HL-60 (cell line): ENCODE results near the gene MZF1.

ENCODE experiments used
- DNase-seq, 2 experiments: peaks; one replicate each; pipeline ENCODE4 v3.0.0-alpha.2; 2010 to 2020; ENCODE audit warnings: low read depth in 1 of 2, low spot score in 1 of 2
- H3K27ac ChIP-seq: fragments of 250-450 bp; sonication (Bioruptor Pico); replicated peaks from 2 replicates; pipeline ENCODE4 v1.5.1; 2020; ENCODE audit warnings: mild to moderate bottlenecking, moderate library complexity
- H3K27me3 ChIP-seq: fragments of 250-450 bp; sonication (Bioruptor Pico); 2 replicates; pipeline ENCODE4 v1.5.1; 2021; ENCODE audit warnings: mild to moderate bottlenecking, moderate library complexity; ENCODE audit not compliant: insufficient read depth, poor library complexity, severe bottlenecking
- H3K4me3 ChIP-seq: replicated peaks from 2 replicates; pipeline ENCODE4 v1.5.1; 2011; ENCODE audit warnings: mild to moderate bottlenecking, control low read depth, low read length; ENCODE audit not compliant: insufficient read depth
- GABPA ChIP-seq: IDR thresholded peaks from 2 replicates; pipeline ENCODE4 v1.6.1; 2012; ENCODE audit warnings: low read depth
- POLR2AphosphoS5 ChIP-seq: IDR thresholded peaks from 2 replicates; pipeline ENCODE4 v1.6.1; 2012; ENCODE audit warnings: low read depth
- SPI1 ChIP-seq: IDR thresholded peaks from 2 replicates; pipeline ENCODE4 v1.6.1; 2012; ENCODE audit warnings: low read depth, mild to moderate bottlenecking, borderline replicate concordance
- TF ChIP-seq, protein P1 (sequence below): IDR thresholded peaks from 2 replicates; pipeline ENCODE4 v1.6.1; 2012; ENCODE audit warnings: low read depth; ENCODE audit not compliant: insufficient replicate concordance
- TF ChIP-seq, protein P2 (sequence below): IDR thresholded peaks from one replicate; pipeline ENCODE4 v1.5.1; 2011; ENCODE audit warnings: low read length, control low read depth, inconsistent platforms; ENCODE audit not compliant: insufficient read depth

MZF1 gene

DNA sequence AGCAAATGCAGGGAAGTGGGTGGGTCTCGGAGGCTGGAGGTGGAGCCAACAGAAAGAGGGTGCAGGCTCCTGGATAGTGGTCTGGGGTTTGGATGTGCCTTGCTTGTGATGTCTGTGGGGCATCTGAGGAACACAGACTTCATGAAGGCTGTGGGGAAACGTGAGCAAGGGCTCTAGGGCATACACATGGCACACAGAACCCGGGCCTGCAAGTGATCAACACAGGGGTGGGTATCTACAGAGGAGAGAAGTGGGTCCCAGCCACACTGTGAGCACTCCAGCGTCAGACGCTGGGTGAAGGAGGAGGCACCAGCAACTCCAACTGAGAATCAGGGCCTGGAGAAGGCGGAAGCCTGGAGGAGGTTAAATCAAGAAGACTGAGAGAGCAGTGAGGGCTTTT is 9.3 kb downstream of the MZF1 start:
- TF ChIP-seq SPI1 (no peak), POLR2AphosphoS5 (no peak)
- Histone ChIP-seq H3K27ac (no peak overlapping the region), H3K27me3 (no peaks in the 10 kb centered on the region), H3K4me3 (no peak overlapping the region)
- no peak for DNase-seq

DNA sequence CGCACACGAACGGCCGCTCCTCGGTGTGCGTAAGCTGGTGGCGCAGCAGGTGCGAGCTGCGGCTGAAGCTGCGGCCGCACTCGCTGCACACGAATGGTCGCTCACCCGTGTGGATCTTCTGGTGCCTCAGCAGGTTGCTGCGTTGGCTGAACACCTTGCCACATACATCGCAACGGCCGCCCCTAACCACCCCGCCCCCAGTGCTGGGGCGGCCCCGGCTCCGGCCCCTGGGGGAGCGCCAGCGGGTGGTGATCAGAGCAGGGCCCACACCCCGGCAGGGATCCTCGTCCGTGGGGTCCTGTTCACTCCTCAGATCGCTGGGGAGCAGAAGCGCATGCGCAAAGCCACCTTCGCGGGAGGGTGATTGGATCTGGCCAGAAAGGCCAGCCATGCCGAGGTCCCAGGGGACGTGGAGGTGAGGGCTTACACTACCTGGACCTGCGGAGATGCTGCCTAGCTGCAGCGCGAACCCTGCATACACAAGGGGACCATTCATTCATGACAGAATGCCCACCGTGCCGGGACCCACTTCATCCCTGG is 10.0 kb downstream of the MZF1 start:
- no peak overlapping the region for H3K27ac ChIP-seq
- DNase-seq = no peak

DNA sequence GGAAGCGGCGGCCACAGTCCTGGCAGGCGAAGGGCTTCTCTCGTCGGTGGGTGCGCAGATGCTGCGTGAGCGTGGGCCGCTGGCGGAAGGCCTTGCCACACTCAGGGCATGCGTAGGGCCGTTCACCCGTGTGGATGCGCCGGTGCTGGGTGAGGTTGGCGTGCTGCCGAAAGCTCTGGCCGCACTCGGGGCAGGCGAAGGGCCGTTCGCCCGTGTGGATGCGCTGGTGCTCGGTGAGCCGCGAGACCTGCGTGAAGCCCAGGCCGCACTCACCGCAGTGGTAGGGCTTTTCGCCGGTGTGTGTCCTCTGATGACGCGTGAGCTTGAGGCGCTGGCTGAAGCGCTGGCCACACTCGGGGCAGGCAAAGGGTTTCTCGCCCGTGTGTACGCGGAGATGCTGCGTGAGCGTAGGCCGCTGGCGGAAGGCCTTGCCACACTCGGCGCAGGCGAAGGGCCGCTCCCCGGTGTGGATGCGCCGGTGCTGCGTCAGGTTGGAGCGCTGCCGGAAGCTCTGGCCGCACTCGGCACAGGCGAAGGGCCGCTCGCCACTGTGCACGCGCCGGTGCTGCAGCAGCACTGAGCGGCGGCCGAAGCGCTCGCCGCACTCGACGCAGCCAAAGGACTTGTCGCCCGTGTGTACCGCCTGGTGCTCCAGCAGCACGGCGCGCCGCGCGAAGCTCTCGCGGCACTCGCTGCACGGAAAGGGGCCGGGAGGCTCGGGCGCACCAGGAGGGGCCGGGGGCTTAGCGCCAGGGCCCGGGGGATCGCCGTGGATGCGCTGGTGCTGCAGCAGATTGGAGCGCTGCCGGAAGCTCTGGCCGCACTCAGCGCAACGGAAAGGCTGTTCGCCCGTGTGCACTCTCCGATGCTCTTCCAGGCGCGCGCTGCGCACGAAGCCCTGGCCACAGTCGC is 10.8 kb downstream of the MZF1 start:
- DNase-seq = no peak
- TF ChIP-seq SPI1 = no peak
- peak; percentile 76; the same call in 1 of the 2 replicates for TF ChIP-seq POLR2AphosphoS5
- TF ChIP-seq, protein P1, sequence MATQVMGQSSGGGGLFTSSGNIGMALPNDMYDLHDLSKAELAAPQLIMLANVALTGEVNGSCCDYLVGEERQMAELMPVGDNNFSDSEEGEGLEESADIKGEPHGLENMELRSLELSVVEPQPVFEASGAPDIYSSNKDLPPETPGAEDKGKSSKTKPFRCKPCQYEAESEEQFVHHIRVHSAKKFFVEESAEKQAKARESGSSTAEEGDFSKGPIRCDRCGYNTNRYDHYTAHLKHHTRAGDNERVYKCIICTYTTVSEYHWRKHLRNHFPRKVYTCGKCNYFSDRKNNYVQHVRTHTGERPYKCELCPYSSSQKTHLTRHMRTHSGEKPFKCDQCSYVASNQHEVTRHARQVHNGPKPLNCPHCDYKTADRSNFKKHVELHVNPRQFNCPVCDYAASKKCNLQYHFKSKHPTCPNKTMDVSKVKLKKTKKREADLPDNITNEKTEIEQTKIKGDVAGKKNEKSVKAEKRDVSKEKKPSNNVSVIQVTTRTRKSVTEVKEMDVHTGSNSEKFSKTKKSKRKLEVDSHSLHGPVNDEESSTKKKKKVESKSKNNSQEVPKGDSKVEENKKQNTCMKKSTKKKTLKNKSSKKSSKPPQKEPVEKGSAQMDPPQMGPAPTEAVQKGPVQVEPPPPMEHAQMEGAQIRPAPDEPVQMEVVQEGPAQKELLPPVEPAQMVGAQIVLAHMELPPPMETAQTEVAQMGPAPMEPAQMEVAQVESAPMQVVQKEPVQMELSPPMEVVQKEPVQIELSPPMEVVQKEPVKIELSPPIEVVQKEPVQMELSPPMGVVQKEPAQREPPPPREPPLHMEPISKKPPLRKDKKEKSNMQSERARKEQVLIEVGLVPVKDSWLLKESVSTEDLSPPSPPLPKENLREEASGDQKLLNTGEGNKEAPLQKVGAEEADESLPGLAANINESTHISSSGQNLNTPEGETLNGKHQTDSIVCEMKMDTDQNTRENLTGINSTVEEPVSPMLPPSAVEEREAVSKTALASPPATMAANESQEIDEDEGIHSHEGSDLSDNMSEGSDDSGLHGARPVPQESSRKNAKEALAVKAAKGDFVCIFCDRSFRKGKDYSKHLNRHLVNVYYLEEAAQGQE = no peak
- TF ChIP-seq GABPA = peak; percentile 60
- TF ChIP-seq, protein P2, sequence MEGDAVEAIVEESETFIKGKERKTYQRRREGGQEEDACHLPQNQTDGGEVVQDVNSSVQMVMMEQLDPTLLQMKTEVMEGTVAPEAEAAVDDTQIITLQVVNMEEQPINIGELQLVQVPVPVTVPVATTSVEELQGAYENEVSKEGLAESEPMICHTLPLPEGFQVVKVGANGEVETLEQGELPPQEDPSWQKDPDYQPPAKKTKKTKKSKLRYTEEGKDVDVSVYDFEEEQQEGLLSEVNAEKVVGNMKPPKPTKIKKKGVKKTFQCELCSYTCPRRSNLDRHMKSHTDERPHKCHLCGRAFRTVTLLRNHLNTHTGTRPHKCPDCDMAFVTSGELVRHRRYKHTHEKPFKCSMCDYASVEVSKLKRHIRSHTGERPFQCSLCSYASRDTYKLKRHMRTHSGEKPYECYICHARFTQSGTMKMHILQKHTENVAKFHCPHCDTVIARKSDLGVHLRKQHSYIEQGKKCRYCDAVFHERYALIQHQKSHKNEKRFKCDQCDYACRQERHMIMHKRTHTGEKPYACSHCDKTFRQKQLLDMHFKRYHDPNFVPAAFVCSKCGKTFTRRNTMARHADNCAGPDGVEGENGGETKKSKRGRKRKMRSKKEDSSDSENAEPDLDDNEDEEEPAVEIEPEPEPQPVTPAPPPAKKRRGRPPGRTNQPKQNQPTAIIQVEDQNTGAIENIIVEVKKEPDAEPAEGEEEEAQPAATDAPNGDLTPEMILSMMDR = no peak
- Histone ChIP-seq H3K27me3 (no peaks in the 10 kb centered on the region), H3K27ac (no peak overlapping the region), H3K4me3 (peak overlapping the region; percentile 21)

More for the DNA sequence above, 10.0 kb downstream of the MZF1 start:
- Histone ChIP-seq H3K27me3 (no peaks in the 10 kb centered on the region), H3K4me3 (peak overlapping the region; percentile 21)
- TF ChIP-seq SPI1 (no peak), POLR2AphosphoS5 (no peak; the same call in 1 of the 2 replicates), GABPA (no peak)
- TF ChIP-seq, protein P2 = no peak
- TF ChIP-seq, protein P1 = no peak

DNA sequence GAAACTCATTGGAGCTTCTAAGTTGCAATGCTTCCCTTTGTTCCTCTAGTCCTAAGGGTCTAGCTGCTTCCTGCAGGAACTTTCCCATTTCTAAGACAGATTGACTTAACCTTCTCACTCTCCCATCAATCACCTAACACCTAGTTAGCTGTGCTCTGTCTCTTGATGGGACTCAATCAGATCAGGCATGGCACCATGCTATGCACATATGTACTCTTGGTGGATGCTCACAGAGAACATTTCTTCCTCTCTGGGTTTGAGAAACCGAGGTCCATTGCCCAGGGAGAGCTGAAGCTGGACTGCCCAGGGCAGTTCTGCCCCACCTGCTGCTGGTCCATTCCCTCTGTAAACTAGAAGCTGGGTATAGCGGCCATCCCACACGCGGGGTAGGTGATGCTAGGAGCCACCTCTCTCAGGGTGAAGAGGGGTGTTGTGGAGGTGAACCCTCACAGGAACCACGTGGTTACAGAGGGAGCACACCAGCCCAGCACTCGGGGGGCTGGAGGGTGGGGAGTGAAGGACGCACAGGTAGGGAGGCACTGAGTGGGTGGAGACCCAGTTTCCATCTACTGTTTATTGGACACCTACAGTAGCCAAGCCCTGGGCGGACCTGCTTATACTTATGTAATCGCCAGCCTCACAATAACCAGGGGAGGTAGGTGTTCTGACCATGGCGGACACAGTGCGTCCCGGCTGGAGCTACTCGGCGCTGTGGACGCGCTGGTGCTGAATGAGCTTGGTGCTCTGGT is 11.6 kb downstream of the MZF1 start:
- DNase-seq = no peak
- Histone ChIP-seq H3K27me3 (no peaks in the 10 kb centered on the region), H3K4me3 (no peak overlapping the region), H3K27ac (no peak overlapping the region)
- no peak for TF ChIP-seq SPI1
